ENCODE data around the gene ZFHX3.
"Not testable (repeated sequence)": the region's sequence is repeated elsewhere in the genome, so short reads cannot be mapped to it uniquely, and the experiment has no call there.

ZFHX3 gene

GRCh38 chr16:72989203-72989578 lies 58.7 kb downstream of the ZFHX3 start:
- not testable (repeated sequence) for H3K4me3 ChIP-seq (ENCODE audit: low read depth, low read length); DNase-seq (ENCODE audit: low read depth)

GRCh38 chr16:72988569-72988968 lies 59.4 kb downstream of the ZFHX3 start:
- H3K4me3 ChIP-seq (ENCODE audit: low read depth, low read length) = no peak overlapping the region
- DNase-seq (ENCODE audit: low read depth) = no peak

- no peak for DNase-seq (ENCODE audit: low read depth)
- H3K4me3 ChIP-seq (ENCODE audit: low read depth, low read length) = no peak overlapping the region
These were observed 60.4 kb downstream of the ZFHX3 start for GRCh38 chr16:72987480-72987901.

GRCh38 chr16:72985995-72986394 lies 61.9 kb downstream of the ZFHX3 start:
- peak; percentile 57 for DNase-seq (ENCODE audit: low read depth)
- H3K4me3 ChIP-seq (ENCODE audit: low read depth, low read length) = no peak overlapping the region

GRCh38 chr16:72985148-72985941 lies 62.6 kb downstream of the ZFHX3 start:
- peak overlapping the region; percentile 4 for H3K4me3 ChIP-seq (ENCODE audit: low read depth, low read length)
- DNase-seq (ENCODE audit: low read depth) = peak; percentile 95

GRCh38 chr16:72983728-72984350 lies 64.1 kb downstream of the ZFHX3 start:
- H3K4me3 ChIP-seq (ENCODE audit: low read depth, low read length) = no peak overlapping the region
- no peak for DNase-seq (ENCODE audit: low read depth)

- DNase-seq (ENCODE audit: low read depth) = no peak
- no peak overlapping the region for H3K4me3 ChIP-seq (ENCODE audit: low read depth, low read length)
These were observed 64.7 kb downstream of the ZFHX3 start for GRCh38 chr16:72983241-72983640.

- no peak overlapping the region for H3K4me3 ChIP-seq (ENCODE audit: low read depth, low read length)
- DNase-seq (ENCODE audit: low read depth) = no peak
These were observed 68.0 kb downstream of the ZFHX3 start for GRCh38 chr16:72979974-72980373.

- H3K4me3 ChIP-seq (ENCODE audit: low read depth, low read length) = no peak overlapping the region
- no peak for DNase-seq (ENCODE audit: low read depth)
These were observed 69.7 kb downstream of the ZFHX3 start for GRCh38 chr16:72978212-72978611.

GRCh38 chr16:72977127-72977526 lies 70.8 kb downstream of the ZFHX3 start:
- DNase-seq (ENCODE audit: low read depth) = no peak
- H3K4me3 ChIP-seq (ENCODE audit: low read depth, low read length) = no peak overlapping the region

GRCh38 chr16:72976438-72977064 lies 71.4 kb downstream of the ZFHX3 start:
- no peak overlapping the region for H3K4me3 ChIP-seq (ENCODE audit: low read depth, low read length)

GRCh38 chr16:72975809-72976437 lies 72.0 kb downstream of the ZFHX3 start:
- DNase-seq (ENCODE audit: low read depth) = no peak
- no peak overlapping the region for H3K4me3 ChIP-seq (ENCODE audit: low read depth, low read length)

More at GRCh38 chr16:72976438-72977064, 71.4 kb downstream of the ZFHX3 start:
- DNase-seq (ENCODE audit: low read depth) = no peak

- DNase-seq (ENCODE audit: low read depth) = no peak
- H3K4me3 ChIP-seq (ENCODE audit: low read depth, low read length) = no peak overlapping the region
These were observed 73.7 kb downstream of the ZFHX3 start for GRCh38 chr16:72974142-72974769.

GRCh38 chr16:72972878-72973571 lies 74.9 kb downstream of the ZFHX3 start:
- no peak for DNase-seq (ENCODE audit: low read depth)
- no peak overlapping the region for H3K4me3 ChIP-seq (ENCODE audit: low read depth, low read length)

GRCh38 chr16:72971370-72971769 lies 76.6 kb downstream of the ZFHX3 start:
- DNase-seq (ENCODE audit: low read depth) = no peak
- no peak overlapping the region for H3K4me3 ChIP-seq (ENCODE audit: low read depth, low read length)

- no peak overlapping the region for H3K4me3 ChIP-seq (ENCODE audit: low read depth, low read length)
- DNase-seq (ENCODE audit: low read depth) = no peak
These were observed 77.3 kb downstream of the ZFHX3 start for GRCh38 chr16:72970656-72971055.

- no peak for DNase-seq (ENCODE audit: low read depth)
- no peak overlapping the region for H3K4me3 ChIP-seq (ENCODE audit: low read depth, low read length)
These were observed 78.1 kb downstream of the ZFHX3 start for GRCh38 chr16:72969812-72970211.

- no peak overlapping the region for H3K4me3 ChIP-seq (ENCODE audit: low read depth, low read length)
- DNase-seq (ENCODE audit: low read depth) = no peak
These were observed 78.8 kb downstream of the ZFHX3 start for GRCh38 chr16:72969146-72969545.

GRCh38 chr16:72967941-72968340 lies 80.0 kb downstream of the ZFHX3 start:
- H3K4me3 ChIP-seq (ENCODE audit: low read depth, low read length) = no peak overlapping the region
- DNase-seq (ENCODE audit: low read depth) = no peak

All from skeletal muscle cell (primary cell).